Endothelial cell of hepatic sinusoid (primary cell): ENCODE measurements around the gene CMTM1.
"Not testable (repeated sequence)": the region's sequence is repeated elsewhere in the genome, so short reads cannot be mapped to it uniquely, and the experiment has no call there.

Source experiments
- in situ Hi-C: cut with HindIII; loops from 2 replicates; pipeline ENCODE4 v1.10.0; 2017; ENCODE audit warnings: low sequenced_read_pairs

The CMTM1 gene

GRCh38 chr16:66561381-66562080 is 4.7 kb upstream of the CMTM1 start:
- in situ Hi-C loops, result no loop called here

GRCh38 chr16:66562409-66562808 is 3.8 kb upstream of the CMTM1 start:
- in situ Hi-C loops, result no loop called here

GRCh38 chr16:66562986-66563385 is 3.3 kb upstream of the CMTM1 start:
- in situ Hi-C loops, result no loop called here

- in situ Hi-C loops, result no loop called here
Observed at GRCh38 chr16:66563574-66564334, 2.5 kb upstream of the CMTM1 start.

- in situ Hi-C loops, result not testable (repeated sequence)
Observed at GRCh38 chr16:66567270-66567669, 1.0 kb downstream of the CMTM1 start.

GRCh38 chr16:66568355-66568754 is 2.1 kb downstream of the CMTM1 start:
- in situ Hi-C loops, result no loop called here

GRCh38 chr16:66569131-66569530 is 2.9 kb downstream of the CMTM1 start:
- in situ Hi-C loops, result no loop called here

GRCh38 chr16:66569827-66570405 is 3.7 kb downstream of the CMTM1 start:
- in situ Hi-C loops, result loop anchor here (5.0 kb wide), 1 partner anchor 42 kb away; no protein-coding TSS in a partner anchor

GRCh38 chr16:66572356-66572755 is 6.1 kb downstream of the CMTM1 start:
- in situ Hi-C loops, result loop anchor here (5.0 kb wide), 1 partner anchor 40 kb away; no protein-coding TSS in a partner anchor

GRCh38 chr16:66574081-66574480 is 7.8 kb downstream of the CMTM1 start:
- in situ Hi-C loops, result loop anchor here (5.0 kb wide), 1 partner anchor 38 kb away; no protein-coding TSS in a partner anchor

- in situ Hi-C loops, result loop anchor here (5.0 kb wide), 1 partner anchor 38 kb away; no protein-coding TSS in a partner anchor
Observed at GRCh38 chr16:66574531-66574930, 8.3 kb downstream of the CMTM1 start.

GRCh38 chr16:66575060-66575459 is 8.8 kb downstream of the CMTM1 start:
- in situ Hi-C loops, result loop anchor here (25.0 kb wide), 1 partner anchor 163 kb away; no protein-coding TSS in a partner anchor

GRCh38 chr16:66576296-66576695 is 10.1 kb downstream of the CMTM1 start:
- in situ Hi-C loops, result loop anchor here (25.0 kb wide), 1 partner anchor 164 kb away; no protein-coding TSS in a partner anchor

GRCh38 chr16:66578651-66579531 is 12.7 kb downstream of the CMTM1 start, which contains the start of gene CMTM2:
Gene CMTM2 (plus strand): TSS chr16:66579463. CDS start chr16:66579608, 145 bp downstream.
- in situ Hi-C loops, result loop anchor here (25.0 kb wide), 1 partner anchor 167 kb away; no protein-coding TSS in a partner anchor

GRCh38 chr16:66580605-66581209 is 14.5 kb downstream of the CMTM1 start:
- in situ Hi-C loops, result loop anchor here (25.0 kb wide), 1 partner anchor 168 kb away; no protein-coding TSS in a partner anchor

GRCh38 chr16:66581246-66581952 is 15.2 kb downstream of the CMTM1 start:
- in situ Hi-C loops, result loop anchor here (25.0 kb wide), 1 partner anchor 169 kb away; no protein-coding TSS in a partner anchor

- in situ Hi-C loops, result loop anchor here (25.0 kb wide), 1 partner anchor 173 kb away; no protein-coding TSS in a partner anchor
Observed at GRCh38 chr16:66585481-66586239, 19.4 kb downstream of the CMTM1 start.
